GM06990 (cell line): ENCODE measurements around the gene CCDC63.
A peak's percentile ranks its signal among the peaks of the same experiment; 100 is the strongest.

Source experiments
- DNase-seq: peaks from one replicate; pipeline ENCODE4 v3.0.0-alpha.2; 2011; ENCODE audit not compliant: insufficient read length; ENCODE audit errors: extremely low read depth
- H3K27me3 ChIP-seq: replicated peaks from 2 replicates; pipeline ENCODE4 v1.6.0; 2011; ENCODE audit warnings: low read length; ENCODE audit not compliant: control insufficient read depth, insufficient read depth
- H3K36me3 ChIP-seq: 2 replicates; pipeline ENCODE4 v1.5.1; 2011; ENCODE audit warnings: low read length; ENCODE audit not compliant: control insufficient read depth, insufficient read depth
- H3K4me3 ChIP-seq: replicated peaks from 2 replicates; pipeline ENCODE4 v1.5.1; 2011; ENCODE audit warnings: low read depth, mild to moderate bottlenecking, control low read depth, low read length
- CTCF ChIP-seq: IDR thresholded peaks from 2 replicates; pipeline ENCODE4 v1.5.1; 2011; ENCODE audit warnings: low read length, control low read depth, mild to moderate bottlenecking, inconsistent platforms; ENCODE audit not compliant: insufficient read depth, poor library complexity, severe bottlenecking

The CCDC63 gene

DNA sequence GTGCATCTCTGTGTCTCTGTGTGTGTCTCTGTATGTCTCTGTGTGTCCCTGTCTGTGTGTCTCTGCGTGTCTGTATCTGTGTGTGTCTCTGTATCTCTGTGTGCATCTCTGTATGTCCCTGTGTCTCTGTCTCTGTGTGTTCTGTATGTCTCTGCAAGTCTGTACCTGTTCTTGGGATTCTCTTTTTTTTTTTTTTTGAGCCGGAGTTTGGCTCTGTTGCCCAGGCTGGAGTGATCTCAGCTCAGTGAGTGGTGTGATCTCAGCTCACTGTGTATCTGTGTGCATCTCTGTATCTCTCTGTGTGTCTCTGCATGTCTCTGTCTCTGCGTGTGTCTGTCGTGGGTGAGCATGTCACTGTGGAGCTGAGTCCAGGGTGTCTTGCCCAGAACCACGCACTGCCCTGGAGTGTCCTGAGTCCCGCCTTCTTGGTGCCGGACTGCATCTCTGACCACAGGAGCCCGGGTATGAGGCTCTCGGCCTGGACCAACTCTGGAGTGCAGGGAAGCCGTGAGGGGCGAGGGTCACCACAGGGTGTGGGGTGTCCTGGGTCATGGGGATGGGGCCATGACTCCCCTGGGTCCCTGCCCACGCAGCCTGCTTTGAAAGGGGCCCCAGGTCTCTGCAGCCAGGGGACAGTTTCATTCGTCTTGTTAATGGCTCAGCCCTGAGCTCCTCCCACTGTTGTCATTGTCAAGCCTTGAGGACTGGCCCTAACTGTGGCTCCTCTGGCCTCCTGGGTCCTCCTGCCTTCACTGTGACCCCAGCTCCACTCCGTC lies 61.8 kb downstream of the CCDC63 start:
- H3K27me3 ChIP-seq, result no peaks in the 10 kb centered on the region
- no peaks in the 10 kb centered on the region for H3K36me3 ChIP-seq
- DNase-seq, result no peak
- TF ChIP-seq CTCF, result no peak
- no peak overlapping the region for H3K4me3 ChIP-seq

- no peak for DNase-seq
- TF ChIP-seq CTCF, result no peak
- no peaks in the 10 kb centered on the region for H3K27me3 ChIP-seq
- no peaks in the 10 kb centered on the region for H3K36me3 ChIP-seq
- H3K4me3 ChIP-seq, result no peak overlapping the region
These were observed 65.5 kb downstream of the CCDC63 start for GRCh38 chr12:110912263-110912662.

GRCh38 chr12:110913119-110914056 lies 66.6 kb downstream of the CCDC63 start:
- no peak for TF ChIP-seq CTCF
- peak; percentile 71 for DNase-seq
- Histone ChIP-seq H3K36me3 (no peaks in the 10 kb centered on the region), H3K4me3 (peak overlapping the region; percentile 18; the same call in 1 of the 2 replicates), H3K27me3 (no peaks in the 10 kb centered on the region)

GRCh38 chr12:110916295-110916875 lies 69.6 kb downstream of the CCDC63 start:
- no peak for DNase-seq
- Histone ChIP-seq H3K27me3 (no peaks in the 10 kb centered on the region), H3K36me3 (no peaks in the 10 kb centered on the region), H3K4me3 (no peak overlapping the region)
- TF ChIP-seq CTCF, result no peak

DNA sequence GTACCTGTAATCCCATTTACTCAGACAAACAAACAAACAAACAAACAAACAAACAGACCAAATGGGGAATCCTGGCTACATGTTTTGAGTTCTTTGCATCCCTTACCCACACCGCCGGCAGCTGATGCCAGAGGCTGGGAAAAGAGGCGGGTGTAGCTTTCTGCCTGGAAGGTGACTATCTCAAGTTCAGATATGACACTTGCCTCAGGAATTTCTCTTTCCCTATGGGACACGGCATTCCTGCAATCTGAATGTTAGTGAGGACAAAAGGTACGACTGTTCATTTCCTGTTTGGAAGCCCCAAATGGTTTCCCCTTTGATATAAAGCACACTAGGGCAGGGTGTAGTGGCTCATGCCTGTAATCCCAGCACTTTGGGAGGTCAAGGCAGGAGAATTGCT lies 70.7 kb downstream of the CCDC63 start:
- no peak for TF ChIP-seq CTCF
- H3K4me3 ChIP-seq, result no peak overlapping the region
- no peaks in the 10 kb centered on the region for H3K36me3 ChIP-seq
- DNase-seq, result no peak
- no peaks in the 10 kb centered on the region for H3K27me3 ChIP-seq
